Epithelial cell of esophagus (primary cell): ENCODE results near the gene COL17A1.

Experiments
- DNase-seq: peaks from one replicate; pipeline ENCODE4 v3.0.0; 2010; ENCODE audit warnings: low read depth
- H3K4me3 ChIP-seq: 2 replicates; pipeline ENCODE4 v1.5.1; 2011; ENCODE audit warnings: mild to moderate bottlenecking, low read length, control low read depth
- CTCF ChIP-seq: IDR thresholded peaks from 2 replicates; pipeline ENCODE4 v1.5.1; 2011; ENCODE audit warnings: low read depth, mild to moderate bottlenecking, low read length, control low read depth, inconsistent platforms; ENCODE audit not compliant: insufficient read depth; ENCODE audit errors: missing control alignments

Gene COL17A1

DNA sequence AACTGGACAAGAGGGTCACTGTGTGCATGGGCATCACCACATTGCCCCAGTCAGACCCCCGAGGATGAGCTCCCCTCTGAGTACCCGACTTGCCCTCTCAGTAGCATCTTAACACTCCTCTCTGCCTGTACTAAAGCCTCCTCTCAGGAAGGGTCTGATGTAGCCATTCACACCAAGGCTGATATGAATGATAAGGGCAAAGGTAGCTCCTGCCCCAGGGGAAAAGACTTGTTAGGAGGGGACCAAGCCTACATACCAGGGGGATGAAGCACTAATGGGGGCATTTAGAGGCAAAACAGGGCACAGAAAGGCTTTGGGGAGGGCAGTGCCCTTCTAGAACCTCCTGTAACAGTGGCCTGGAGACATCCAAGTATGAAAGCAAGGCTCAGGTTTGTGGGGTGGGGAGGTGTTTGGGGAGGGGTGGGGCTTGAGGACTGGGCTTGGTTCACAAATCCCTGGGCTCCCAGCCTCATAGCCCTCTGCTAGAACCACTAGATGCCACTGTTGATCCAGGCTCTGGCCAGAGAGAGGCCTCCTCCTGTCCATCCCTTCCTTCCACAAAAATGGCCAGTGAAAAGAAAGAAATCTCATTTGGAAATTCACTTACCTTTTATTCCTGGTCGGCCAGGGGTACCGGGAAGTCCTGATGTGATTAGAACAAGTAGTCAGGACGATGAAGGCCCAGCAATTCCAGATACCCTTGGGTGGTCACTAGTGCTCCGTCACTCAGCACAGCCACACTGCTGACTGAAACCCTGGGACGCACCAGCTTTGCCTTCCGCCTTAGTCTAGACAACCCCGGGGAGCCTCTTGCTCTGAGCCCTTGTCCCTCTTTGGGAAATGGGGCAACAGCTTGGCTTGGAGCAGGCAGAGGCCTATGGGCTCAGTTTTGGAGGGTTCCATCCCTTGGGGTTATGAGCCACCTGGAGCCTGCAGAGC, 40.3 kb downstream of the COL17A1 start:
- no peak for DNase-seq
- TF ChIP-seq CTCF: peak; percentile 52
- no peak overlapping the region for H3K4me3 ChIP-seq

DNA sequence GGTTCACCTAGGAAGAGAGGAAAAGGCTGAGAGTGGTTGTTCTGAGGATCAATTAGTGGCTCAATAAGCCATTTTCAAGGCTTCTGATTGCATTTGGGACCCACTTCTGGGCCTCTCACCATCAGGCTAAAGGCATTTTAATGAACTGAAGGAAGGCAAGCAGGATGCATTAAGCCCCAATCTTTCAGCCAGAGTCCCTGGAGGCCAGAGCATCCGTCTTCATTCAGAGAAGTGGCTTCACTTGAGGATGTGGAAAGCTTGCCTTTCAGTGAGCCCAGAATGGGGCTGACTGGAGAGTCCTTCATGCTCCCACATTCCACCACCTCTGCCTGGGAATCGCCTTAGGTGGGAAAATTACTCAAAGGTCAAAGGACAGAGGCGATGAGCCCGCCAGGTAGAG, 41.8 kb downstream of the COL17A1 start:
- no peak for TF ChIP-seq CTCF
- no peak for DNase-seq
- no peak overlapping the region for H3K4me3 ChIP-seq

DNA sequence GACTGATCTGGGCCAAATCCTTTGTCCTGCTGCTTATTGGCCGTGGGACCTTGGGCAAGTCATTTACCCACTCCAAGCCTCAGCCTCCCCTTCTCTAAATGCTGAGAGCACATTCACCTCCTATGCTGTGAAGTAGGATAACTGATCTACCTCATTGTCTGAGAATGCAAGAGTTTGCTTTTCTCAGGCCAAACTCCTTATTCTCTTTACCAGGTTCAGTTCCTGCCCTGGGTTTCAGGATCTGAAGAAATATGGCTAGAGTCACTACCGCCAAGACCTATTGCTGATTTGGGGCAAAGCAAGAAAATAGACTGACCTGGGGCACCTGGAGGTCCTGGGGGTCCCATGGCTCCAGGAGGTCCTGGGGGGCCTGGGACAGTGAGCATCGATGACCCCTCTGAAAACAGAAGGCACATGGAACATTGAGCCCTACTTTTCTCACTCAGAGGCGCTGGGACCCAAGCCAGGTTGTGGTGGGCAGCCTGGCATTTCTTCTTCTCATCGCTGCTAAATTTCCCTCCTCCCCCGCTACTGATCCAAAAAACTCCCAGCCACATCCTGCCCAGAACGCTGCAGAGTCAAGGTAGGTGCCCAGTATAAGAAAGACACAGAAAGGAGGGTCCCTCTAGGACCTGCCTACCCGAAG, 42.4 kb downstream of the COL17A1 start:
- H3K4me3 ChIP-seq: no peak overlapping the region
- DNase-seq: no peak
- no peak for TF ChIP-seq CTCF

DNA sequence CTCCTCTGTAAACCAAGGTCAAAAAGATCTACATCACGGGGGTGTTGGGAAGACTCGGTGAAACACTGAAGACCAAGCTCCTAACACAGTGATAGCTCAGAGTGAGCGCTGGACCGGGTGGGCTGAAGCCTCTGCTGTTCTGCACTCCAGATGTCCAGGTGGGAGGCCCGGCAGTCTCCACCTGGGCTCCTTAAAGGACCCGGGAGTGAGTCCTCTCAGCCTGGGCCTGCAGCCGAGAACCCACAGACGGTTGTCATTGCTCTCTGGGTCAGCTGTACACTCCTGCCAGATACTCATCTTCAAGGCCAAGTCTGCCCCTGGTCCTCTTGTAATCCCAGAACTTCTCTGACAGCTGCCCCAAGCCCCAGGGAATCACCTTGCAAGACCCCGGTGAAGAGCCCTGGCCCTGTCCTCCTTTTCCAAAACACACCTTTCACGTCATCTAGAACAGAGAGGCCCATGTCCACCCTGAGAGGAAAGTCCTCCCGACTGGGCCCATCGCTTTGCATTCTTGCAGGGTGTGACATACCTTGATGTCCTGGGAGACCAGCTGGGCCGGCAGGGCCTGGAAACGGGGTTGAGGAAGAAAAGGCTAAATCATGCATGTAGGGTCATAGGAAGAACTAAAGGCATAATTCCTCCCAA, 43.7 kb downstream of the COL17A1 start:
- TF ChIP-seq CTCF: no peak
- no peak for DNase-seq
- H3K4me3 ChIP-seq: no peak overlapping the region

DNA sequence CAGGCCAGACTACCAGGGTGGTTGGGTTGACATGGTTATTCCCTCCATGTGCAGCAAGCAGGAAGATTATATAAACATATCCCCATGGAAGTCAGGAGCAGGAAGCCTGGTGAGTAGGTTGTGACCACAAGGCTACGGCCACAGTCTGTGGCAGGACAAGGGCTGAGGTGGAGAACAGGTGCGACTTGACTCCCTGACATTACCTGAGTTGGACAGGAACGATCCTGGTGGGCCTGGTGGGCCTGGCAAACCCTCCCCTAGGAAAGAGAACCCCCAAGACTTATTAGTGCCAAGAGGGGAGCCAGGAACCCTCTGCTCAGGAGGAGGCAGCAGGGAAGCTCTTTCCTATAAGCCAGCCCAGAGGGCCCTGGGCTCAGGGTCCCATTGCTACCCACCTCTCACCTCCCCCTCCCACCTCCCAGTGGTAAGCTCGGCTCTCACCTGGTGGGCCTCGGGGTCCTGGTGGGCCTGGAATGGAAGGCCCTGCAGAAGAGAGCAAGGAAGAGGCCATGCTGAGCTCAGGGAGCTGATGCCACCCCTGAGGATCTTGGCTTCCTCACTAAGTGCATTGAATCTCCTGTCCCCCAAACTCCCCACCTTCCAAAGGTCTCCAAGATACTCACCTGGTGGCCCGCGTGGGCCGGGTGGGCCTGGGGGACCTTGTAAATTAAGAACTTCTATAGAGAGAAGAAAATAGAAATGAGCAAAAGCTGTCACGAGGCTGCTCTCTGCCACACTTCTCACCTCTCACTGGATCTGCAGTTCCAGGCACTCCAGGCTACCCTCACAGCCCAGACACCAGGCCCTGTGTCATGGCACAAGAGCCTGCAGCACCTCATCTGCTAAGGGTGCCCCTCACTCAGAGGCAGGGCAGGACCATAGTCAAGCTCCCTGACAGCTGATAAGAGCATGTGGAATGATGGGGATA, 44.6 kb downstream of the COL17A1 start:
- H3K4me3 ChIP-seq: no peak overlapping the region
- TF ChIP-seq CTCF: no peak
- DNase-seq: no peak

DNA sequence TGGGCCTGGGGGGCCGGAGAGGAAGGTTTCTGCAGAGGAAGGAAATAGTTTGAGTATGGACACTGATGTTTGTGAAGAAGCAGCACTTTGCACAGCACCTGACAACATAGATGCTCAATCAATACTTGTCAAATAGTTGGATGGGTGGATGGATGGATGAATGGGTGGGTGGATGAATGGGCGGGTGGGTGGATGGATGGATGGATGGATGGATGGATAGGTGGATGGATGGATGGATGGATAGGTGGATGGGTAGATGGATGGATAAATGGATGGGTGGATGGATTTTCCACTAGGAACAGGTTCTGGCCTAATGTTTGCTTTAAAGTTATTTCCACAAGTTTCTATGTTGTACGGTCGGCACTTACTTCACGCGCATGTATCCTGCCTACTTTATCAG, 45.3 kb downstream of the COL17A1 start:
- H3K4me3 ChIP-seq: no peak overlapping the region
- no peak for DNase-seq
- no peak for TF ChIP-seq CTCF
